Stimulated activated CD4-positive, alpha-beta T cell treated with anti-CD3 and anti-CD28 coated beads, Interleukin-1b, Interleukin-23, amount 100 ng/mL, for 1 hour (primary cell): ENCODE data around the gene HSD17B8.

ENCODE experiments used
- DNase-seq, 2 donors: peaks; one replicate each; pipeline ENCODE4 v3.0.0-alpha.2; 2020; ENCODE audit warnings: low read depth in 2 of 2

HSD17B8 gene

DNA sequence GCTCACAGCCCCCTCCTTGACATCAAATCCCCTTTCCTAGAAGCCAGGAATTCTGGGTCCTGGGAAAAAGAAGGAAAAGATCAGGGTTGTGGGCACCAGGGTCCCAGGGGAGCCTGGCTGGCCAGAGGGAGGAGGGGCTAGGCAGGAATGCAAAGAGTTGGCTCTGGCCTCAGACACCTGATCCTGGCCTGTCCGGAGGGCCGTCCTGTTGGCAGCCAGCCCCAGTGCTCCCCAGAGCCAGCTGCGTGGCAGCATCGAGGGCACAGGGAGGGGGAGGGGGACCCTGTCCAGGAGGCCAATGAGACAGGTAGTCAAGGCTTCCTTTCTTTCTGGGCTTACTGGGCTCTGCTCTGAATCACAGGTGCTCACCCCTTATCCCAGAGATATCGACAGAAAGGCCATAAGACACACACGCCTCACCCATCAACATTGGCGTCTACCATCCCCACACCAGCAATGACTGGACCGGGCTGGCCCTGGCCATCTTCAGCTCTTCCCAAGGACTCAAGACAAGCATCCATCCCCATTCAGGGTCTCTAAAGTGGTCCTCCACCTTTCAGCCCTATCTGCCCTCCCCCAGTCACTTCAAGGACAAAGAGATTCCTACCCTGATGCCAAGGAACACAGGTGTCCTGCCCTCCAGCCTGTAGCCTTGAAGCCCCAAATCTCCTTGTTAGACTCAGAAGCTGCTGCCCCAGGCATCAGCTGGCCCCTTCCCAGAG lies 12.9 kb upstream of the HSD17B8 start:
- no peak for DNase-seq

DNA sequence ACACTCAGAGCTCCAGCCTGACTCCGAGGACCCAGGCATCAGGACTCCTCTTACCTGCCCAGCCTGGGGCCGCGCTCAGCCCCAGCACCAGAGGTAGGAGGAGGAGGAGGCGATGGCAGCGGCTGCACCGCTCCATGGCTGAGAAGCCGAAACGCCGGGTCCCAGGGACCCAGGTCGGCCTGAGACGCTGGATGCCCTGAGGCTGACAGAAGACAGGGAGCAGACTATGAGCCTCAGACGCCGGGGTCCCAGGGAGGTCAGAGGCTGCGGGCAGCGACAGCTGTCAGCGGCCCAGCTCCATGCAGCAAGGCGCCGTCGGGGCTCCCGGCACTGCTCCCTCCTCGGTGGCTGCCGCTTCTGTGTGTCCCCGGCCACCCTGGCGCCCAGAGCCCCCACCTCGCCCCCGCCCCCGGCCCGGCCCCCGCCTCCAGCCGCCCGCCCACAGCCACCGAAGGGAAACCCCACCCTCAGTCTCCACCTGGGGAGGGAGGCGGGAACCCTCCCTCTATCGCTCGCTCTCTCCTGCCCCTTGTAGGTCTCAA lies 12.3 kb upstream of the HSD17B8 start, which contains the start of gene COL11A2:
Gene COL11A2, minus strand, starts transcription at position 363 of the 542 bp plus-strand sequence. Its CDS starts 227 bp downstream, at position 136.
- no peak for DNase-seq

DNA sequence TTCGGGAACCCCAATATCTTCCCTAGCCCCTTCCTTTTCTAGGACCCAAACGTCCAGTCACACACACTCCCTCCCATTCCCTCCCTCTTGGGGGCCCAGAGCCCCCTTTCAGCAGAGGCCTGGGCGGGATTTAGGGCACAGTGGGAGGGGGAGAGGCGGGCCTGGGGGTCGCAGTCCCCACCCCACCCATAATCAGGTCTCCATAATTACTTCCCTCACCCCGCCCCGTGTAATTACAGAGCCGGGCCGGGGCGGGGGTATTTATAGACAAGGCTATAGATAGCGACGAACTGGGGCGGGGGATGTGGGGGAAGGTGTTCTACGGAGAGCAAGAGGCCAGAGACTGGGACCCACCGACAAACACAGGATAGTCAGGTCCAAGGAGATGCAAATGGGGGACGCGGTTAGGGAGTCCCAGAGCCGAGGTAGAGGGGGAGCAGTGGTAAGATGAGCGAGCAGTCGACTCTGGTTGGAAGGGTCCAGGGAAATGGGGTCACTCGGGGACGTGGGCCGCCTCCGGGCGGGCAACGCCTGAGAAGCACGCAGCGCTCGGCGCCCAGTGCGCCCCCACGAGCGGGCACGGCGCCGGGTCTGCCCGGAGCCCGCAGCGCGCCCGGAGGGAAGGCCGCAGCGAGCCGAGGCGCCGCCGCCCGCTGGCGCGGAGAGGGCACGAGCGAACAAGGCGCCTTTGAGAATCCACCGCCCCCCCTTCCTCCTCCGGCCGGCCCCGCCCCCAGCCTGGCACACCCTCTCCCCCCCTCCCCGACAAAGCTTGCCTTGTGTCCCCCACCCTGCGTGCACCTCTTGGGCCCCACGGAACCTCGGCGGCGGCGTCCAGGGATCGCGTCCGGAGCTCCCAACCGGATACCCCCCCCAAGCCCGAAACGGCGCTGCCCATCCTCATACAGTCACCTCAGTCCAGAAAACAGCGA lies 11.5 kb upstream of the HSD17B8 start:
- DNase-seq: no peak

DNA sequence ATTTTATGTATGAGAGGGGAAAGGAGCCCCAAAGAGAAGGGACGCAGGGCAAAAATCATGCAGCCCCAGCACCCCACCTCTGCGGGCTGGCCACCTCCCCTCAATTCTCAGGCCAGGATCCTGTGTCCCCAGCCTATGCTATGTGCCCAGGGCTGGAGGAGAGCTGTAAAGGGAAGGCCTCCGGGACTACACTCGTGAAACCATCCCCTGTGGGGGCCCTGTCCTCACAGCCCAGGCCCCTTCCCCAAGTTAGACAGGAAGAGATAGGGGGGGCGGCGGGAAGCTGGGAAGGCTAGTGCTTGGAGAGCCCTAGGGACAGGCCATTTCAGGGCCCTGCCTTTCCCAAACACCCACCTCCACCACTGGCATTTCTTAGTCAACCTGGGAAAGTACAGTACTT lies 10.8 kb upstream of the HSD17B8 start:
- DNase-seq: no peak

DNA sequence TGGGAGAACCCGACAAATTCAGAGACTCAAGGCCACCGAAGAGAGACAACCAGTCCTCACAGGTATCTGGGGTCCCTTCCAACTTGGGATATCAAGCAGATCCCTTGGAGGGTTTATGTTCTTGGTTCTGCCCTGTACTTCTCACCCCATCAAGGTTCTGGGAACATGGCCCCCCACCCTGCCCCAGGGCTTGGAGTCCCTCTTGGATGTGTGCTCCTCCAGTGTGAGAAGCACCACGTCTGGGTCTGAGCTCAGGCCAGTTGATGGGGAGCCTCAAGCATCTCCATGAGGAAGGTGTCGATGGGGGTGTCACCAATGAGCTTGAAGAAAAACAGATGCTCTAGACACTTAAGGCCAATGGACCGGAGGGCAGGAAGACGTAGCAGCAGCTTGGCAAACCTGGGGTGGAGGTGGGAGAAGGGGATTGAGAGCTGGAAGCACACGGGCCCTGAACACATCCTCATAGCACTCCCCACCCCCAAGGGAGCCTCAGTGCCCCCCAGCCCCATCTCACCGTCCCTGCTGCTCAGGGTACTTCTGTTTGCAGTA lies 9.9 kb upstream of the HSD17B8 start:
- DNase-seq: no peak

DNA sequence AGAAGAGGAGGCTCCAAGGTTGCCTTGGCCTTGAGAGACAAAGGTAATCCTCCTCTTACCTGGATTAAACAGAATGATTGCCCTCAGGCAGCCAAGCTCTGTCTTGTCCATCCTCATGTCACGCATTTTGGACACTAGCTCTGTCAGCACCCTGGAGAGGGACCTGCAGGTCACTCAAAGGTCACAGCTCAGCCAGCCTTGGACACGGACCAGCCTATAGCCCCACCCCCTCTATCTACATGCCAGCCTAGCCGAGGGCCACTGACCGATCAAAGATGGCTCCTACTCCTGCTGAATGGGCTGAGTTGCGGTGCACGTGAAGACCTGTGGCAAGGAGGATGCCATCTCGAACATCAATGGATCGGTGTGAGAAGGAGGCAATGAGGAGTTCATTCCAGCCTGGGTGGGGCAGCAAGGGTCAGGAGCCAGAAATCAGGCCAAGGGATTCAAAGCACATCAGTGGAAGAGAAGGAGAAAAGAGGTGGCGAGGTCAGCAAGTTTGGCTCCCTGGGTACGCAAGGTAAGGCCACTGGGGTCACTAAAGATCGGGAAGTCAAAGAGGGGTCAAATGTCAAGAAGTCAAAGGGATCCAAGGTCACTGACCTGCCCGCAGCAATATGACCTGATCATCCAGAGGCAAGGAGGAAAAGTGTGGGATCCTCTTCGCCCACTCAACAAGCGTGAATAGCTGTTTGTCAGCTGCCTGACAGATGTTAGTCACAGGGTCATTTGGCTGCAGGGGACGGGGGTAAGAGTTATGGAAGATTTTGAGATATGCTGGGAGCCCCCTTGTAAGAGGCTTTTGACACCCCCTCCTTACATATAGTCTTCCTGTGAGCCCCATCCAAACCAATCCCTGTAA lies 8.9 kb upstream of the HSD17B8 start:
- no peak for DNase-seq

DNA sequence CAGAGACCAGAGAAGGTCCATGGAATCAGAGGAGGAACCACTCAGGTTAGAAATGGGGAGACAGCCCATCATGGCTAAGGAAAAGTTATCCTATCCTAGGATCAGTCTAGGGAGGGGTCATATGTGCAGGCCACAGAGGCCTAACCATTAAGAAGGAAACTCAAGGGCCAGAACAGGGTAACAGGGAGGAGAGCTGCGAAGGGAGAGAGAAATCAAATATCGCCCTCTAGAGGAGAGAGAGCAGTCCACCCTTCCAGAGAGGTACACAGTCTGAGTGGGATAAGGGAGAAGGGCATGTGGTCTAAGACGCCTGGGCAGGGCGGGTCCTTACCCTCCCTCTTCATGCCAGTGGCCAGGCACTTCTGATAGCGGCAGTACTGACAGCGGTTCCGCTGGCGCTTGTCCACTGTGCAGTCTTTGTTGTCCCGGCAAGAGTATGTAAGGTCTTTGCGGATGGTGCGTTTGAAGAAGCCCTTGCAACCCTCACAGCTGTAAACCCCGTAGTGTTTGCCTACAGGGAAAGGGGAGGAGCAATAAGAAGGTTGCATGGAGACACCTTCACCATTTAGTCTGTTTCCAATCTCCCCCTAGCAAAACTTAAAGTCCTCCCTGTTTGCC lies 6.9 kb upstream of the HSD17B8 start:
- no peak for DNase-seq

DNA sequence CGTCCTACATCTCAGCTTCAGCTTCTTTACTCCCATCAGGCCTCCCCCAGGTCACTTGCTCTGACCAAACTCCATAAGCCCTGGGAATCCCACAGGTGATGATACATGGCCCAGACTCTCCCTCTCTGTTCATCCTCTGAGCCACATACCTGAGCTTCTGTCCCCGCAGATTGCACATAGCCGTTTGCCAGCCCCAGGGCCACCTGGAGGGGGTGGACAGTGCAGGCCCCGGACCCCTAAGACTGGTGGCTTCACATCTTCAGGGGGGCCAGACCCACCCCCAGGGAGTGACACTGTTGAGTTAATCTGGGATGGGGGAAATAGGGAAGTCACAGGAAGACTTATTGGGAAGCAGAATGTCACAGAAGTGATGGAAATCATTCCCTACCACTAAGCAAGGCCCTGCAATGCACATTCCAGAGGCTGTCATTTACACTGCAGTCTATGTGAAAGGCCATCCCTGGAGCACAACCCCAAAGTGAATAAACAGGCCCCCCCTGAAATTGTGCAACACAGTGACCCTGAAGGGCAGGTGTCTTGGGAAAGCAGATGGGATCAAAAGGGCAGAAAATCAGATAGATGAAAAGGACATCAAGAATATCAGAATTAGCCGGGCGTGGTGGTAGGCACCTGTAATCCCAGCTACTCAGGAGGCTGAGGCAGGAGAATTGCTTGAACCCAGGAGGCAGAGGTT lies 6.1 kb upstream of the HSD17B8 start:
- no peak for DNase-seq

DNA sequence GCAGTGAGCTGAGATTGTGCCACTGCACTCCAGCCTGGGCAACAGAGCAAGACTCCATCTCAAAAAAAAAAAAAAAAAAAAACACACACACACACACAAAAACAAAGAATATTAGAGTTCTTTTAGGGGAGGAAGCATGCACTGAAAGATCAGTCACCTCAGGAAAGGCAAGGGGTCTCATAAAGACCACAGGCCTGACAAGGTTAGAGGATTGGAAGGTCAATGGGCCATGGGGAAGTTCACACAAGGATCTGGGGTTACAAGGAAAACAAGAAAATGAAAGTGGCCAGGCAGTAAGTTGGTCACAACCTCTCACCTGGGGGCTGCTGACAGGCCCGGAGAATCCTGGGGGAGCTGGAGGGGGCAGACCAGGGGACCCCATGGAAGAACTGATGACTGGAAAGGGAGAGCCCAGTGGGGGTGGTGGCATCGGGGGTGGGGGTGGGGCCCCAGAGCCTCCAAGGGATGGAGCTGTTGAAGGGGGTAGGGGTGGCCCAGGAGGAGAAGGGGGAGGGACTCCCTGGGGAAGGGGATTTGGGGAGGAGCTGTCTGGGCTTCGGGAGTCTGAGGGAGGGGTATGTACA lies 5.5 kb upstream of the HSD17B8 start:
- DNase-seq: no peak

DNA sequence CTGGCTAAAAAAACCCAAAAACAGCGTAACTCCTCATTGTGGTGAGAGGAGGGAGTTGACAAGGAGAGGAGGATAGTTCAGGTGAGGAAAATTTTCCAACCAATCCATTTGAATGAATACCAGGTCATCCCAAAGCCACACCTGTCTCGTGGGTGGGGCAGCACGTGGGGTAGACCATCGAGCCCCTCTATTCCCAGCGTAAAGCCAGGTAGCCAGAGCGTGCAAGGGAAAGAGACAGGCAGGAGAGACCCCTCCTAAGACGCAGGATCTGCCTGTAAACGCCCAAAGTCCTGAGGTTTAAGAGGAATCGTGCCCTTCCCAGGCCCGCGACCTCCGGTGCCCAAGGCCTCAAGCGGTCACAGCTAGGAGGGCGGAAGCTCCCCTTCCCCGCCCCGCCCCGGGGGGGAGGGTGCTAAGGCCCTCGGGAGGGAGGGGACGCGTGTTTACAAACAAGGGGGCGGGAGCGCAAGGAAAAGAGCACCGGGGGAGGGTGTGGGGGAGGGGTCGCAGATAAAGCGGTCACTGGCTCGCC lies 4.7 kb upstream of the HSD17B8 start:
- DNase-seq: peak in 1 of 2 donors; percentile 48

DNA sequence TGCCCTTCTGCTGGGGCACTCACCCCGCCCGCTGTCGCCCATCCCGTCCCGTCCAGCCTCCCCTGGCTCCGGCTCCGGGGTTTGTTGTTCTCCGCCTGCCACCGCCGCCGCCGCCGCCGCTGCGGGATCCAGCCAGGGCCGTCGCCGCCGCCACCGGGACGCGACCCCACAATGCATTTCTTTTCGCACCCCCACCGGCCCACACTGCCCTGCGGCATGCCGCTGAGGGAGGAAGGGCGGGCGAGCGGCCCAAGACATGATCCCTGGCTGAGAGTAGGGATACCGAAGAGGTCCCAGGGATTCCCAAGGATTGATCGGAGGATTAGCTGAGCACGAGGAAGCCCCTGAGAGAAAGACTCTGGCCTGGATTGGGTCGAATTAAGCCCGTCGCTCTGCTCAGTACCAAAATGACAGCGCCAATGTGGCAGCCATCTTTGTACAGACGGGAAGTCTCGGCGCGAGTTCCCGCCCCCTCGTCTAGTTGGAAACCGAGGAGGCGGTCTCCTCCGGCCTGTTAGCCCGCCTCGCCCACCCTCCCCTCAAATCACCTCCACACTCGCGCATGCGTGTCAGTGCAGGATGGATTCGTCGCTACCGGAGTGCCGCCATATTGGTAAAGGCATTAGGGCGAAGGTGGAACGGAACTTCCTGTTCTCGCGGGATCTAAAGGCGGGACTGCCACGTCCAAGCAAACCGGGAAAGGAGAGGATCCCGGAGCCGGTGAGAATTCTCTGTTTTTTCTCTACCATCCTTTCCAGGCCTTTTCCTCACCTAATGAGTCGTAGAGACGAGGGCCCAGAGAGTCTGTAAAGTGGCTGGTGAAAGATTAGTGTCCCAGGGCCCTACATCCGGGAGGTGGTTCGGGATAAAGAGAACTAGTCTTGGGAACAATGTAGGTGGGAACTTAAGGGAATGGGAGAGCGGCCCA lies 4.0 kb upstream of the HSD17B8 start, which contains the start of the genes RXRB and SLC39A7:
Gene RXRB, minus strand, starts transcription at position 447 of the 928 bp plus-strand sequence. Its CDS starts 189 bp downstream, at position 258.
Gene SLC39A7, plus strand, starts transcription at position 649 of the 928 bp plus-strand sequence. CDS start 379 bp downstream, outside the sequence.
- DNase-seq: peak; percentile 95 to 99

DNA sequence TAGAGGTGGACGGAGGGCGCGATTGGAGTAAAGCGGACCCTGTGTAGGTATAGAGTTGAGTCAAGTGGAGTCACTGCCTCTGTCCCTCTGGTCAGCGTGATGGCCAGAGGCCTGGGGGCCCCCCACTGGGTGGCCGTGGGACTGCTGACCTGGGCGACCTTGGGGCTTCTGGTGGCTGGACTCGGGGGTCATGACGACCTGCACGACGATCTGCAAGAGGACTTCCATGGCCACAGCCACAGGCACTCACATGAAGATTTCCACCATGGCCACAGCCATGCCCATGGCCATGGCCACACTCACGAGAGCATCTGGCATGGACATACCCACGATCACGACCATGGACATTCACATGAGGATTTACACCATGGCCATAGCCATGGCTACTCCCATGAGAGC lies 3.3 kb upstream of the HSD17B8 start:
- no peak for DNase-seq

DNA sequence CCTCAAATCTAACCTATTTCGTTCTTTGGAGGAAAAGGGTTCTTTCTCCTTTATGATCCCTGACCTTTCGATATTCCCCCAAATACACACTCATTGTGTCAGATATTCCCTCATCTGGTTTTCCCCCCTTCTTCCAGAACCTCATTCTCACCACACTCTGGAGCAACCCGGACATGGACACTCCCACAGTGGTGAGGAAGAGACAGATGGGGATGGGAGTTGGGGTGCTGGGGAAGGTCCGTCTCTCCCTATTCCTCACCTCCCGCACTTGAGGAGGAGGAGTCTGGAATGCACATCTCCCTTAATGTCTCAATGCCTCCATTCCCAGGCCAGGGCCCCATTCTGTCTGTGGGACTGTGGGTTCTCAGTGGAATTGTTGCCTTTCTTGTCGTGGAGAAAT lies 2.5 kb upstream of the HSD17B8 start:
- DNase-seq: no peak

DNA sequence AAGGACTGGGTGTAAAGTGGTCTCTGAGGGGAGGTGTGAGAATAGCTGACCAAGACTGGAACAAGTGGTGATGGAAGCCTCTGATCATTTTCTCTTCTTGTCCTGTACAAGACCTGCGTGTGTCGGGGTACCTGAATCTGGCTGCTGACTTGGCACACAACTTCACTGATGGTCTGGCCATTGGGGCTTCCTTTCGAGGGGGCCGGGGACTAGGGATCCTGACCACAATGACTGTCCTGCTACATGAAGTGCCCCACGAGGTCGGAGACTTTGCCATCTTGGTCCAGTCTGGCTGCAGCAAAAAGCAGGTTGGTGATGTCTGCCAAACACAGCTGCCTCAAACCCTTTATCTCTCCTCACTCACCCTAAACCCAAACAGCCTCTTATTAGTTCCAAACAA lies 1.7 kb upstream of the HSD17B8 start:
- DNase-seq: no peak

DNA sequence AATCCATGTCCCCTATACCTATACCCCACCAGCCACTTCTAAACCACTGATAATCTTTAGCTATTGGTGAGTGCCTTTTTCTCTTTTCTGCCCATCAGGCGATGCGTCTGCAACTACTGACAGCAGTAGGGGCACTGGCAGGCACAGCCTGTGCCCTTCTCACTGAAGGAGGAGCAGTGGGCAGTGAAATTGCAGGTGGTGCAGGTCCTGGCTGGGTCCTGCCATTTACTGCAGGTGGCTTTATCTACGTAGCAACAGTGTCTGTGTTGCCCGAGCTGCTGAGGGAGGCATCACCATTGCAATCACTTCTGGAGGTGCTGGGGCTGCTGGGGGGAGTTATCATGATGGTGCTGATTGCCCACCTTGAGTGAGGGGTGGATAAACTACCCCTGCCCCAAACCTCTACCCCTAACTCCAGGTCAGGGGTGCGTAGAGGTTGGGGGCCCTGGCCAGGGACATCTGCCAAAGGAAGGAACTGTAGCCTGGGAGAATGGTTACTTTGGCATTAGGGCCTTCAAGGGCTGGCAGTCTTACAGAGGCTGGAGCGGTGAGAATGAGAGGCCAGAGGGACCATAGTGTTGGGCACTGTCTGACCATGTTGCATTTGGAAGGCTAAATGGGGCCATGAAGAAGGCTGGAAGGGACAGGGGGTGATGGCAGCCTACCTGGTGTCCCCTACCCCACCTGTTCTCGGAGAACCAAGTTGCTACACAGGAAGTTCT lies 851 bp upstream of the HSD17B8 start:
- DNase-seq: no peak

DNA sequence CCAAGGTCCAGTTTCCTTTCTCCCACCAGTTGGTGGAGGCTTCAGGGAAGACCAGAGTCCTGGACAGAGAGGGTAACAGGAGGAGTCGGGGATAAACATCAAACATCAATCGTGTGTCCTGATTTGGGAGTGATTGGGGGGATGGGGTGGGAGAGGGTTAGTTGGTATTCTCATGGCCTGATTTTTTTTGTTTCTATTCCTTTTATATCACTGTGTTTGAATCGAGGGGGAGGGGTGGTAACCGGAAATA lies 365 bp upstream of the HSD17B8 start:
- no peak for DNase-seq

DNA sequence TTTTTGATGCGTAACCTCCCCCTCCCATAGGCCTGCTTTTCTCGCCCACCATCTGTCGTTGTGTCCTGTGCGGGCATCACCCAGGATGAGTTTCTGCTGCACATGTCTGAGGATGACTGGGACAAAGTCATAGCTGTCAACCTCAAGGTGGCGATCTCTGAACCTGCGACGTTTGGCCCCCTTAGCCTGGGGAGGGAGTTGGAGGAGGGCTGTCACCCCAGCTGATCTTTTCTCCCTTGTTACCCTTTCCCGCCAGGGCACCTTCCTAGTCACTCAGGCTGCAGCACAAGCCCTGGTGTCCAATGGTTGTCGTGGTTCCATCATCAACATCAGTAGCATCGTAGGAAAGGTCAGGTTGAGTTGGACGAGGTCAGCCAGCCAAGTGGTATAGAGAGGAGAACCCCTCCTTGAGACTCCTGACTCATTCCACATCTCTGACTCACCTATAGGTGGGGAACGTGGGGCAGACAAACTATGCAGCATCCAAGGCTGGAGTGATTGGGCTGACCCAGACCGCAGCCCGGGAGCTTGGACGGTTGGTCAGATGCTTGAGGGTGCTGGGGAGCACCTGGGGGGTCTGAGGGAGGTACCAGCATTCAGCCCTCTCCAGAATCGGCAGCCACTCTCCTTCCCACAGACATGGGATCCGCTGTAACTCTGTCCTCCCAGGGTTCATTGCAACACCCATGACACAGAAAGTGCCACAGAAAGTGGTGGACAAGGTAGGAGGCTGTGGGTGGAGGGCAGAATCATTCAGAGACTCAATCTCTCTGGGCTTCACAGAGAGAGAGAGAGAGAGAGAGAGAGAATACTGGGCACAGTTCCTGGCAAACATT lies 954 bp downstream of the HSD17B8 start:
- no peak for DNase-seq
